Breast epithelium (tissue), 4 donors: ENCODE results near the gene SPRYD7. TPM values are rescaled to one million over a fixed set of nuclear protein-coding genes. Genes with fewer than 3 reads are reported as not detected.
"Not testable (repeated sequence)": the region's sequence is repeated elsewhere in the genome, so short reads cannot be mapped to it uniquely, and the experiment has no call there.

Experiments used
- DNase-seq, 2 donors: peaks; one replicate each; pipeline ENCODE4 v3.0.0-alpha.2; 2019; ENCODE audit warnings: low spot score in 2 of 2
- H3K27ac ChIP-seq, 2 donors: fragments of 200-600 bp; sonication (generic) in 1 of 2; one replicate each; pipeline ENCODE4 v1.5.1; 2016 to 2019; ENCODE audit warnings: mild to moderate bottlenecking in 1 of 2
- H3K27me3 ChIP-seq, 2 donors: fragments of 200-600 bp; sonication (generic) in 1 of 2; one replicate each; pipeline versions ENCODE4 v1.5.1 to v1.6.0; 2017 to 2019; ENCODE audit warnings: control low read depth in 1 of 2, mild to moderate bottlenecking in 1 of 2
- H3K36me3 ChIP-seq: fragments of 200-600 bp; one replicate; pipeline ENCODE4 v1.5.1; 2019
- H3K4me1 ChIP-seq, 2 donors: fragments of 200-600 bp; sonication (generic); one replicate each; pipeline ENCODE4 v1.5.1; 2016 to 2019; ENCODE audit warnings: control low read depth in 1 of 2
- H3K4me3 ChIP-seq, 3 donors: fragments of 200-600 bp; sonication (generic); 1 replicate in 2 of 3; 2 replicates in 1 of 3; pipeline ENCODE4 v1.5.1; 2016 to 2019; ENCODE audit warnings: mild to moderate bottlenecking in 3 of 3, moderate library complexity in 2 of 3
- H3K9me3 ChIP-seq, 2 donors: fragments of 200-600 bp; sonication (generic) in 1 of 2; one replicate each; pipeline ENCODE4 v1.5.1; 2016 to 2019; ENCODE audit warnings: control low read depth in 1 of 2
- POLR2A ChIP-seq: fragments of 450-650 bp; IDR thresholded peaks from one replicate; pipeline ENCODE4 v1.6.1; 2016; ENCODE audit warnings: antibody characterized with exemption, mild to moderate bottlenecking, moderate library complexity
- POLR2AphosphoS5 ChIP-seq, 3 donors: sonication (generic); formaldehyde crosslinking; IDR thresholded peaks; one replicate each; pipeline ENCODE4 v1.6.1; 2017; ENCODE audit warnings: antibody characterized with exemption in 3 of 3
- intact Hi-C: fragments of 100-400 bp; cut with DNase I; formaldehyde crosslinking; loops from one replicate; pipeline ENCODE4 v1.15.1; 2023; ENCODE audit warnings: low total_unique reads
- total RNA-seq, 3 donors: library from RNA; depleted of rRNA; stranded (reverse); fragments of >200 nt; gene quantifications; one replicate each; pipeline ENCODE4 v1.1.0, GENCODE V29; 2016
- TF ChIP-seq, protein P1 (sequence below), 3 donors: fragments of 450-650 bp; IDR thresholded peaks; one replicate each; pipeline ENCODE4 v1.5.1; 2016 to 2017; ENCODE audit warnings: antibody characterized with exemption in 3 of 3, mild to moderate bottlenecking in 3 of 3, moderate library complexity in 3 of 3

Gene SPRYD7
- total RNA-seq, 3 donors from 2014 or later = 3.0 to 6.1 (median 3.9) TPM

DNA sequence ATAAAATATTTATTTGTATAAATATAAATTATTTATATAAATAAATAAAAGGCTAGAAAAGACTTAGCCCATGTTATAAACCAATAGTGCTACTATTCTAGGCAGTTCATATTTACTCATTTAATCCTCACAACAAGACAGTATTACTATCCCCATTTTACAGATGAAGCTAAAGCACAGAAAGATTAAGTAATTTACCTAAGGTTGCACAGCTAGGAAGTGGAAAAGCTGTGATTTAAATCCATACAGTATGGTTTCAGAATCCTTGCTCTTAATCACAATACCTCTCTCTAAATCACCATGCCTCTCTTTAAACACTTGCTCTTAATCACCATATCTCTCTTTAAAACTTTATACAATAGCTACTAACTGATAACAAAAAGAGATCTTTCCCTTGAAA lies 13.8 kb downstream of the SPRYD7 start:
- Histone ChIP-seq H3K27me3 (no peaks in the 10 kb centered on the region), H3K4me3 (no peak overlapping the region), H3K36me3 (peaks cover 6% of the 10 kb centered on the region), H3K9me3 (no peaks in the 10 kb centered on the region), H3K27ac (no peak overlapping the region), H3K4me1 (no peaks in the 10 kb centered on the region)
- TF ChIP-seq, protein P1, sequence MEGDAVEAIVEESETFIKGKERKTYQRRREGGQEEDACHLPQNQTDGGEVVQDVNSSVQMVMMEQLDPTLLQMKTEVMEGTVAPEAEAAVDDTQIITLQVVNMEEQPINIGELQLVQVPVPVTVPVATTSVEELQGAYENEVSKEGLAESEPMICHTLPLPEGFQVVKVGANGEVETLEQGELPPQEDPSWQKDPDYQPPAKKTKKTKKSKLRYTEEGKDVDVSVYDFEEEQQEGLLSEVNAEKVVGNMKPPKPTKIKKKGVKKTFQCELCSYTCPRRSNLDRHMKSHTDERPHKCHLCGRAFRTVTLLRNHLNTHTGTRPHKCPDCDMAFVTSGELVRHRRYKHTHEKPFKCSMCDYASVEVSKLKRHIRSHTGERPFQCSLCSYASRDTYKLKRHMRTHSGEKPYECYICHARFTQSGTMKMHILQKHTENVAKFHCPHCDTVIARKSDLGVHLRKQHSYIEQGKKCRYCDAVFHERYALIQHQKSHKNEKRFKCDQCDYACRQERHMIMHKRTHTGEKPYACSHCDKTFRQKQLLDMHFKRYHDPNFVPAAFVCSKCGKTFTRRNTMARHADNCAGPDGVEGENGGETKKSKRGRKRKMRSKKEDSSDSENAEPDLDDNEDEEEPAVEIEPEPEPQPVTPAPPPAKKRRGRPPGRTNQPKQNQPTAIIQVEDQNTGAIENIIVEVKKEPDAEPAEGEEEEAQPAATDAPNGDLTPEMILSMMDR (IDR thresholded peaks at IDR 0.05) = no peak
- TF ChIP-seq POLR2A (no peak), POLR2AphosphoS5 (IDR thresholded peaks at IDR 0.05) (no peak)
- intact Hi-C loops = no loop called here
- DNase-seq = no peak

DNA sequence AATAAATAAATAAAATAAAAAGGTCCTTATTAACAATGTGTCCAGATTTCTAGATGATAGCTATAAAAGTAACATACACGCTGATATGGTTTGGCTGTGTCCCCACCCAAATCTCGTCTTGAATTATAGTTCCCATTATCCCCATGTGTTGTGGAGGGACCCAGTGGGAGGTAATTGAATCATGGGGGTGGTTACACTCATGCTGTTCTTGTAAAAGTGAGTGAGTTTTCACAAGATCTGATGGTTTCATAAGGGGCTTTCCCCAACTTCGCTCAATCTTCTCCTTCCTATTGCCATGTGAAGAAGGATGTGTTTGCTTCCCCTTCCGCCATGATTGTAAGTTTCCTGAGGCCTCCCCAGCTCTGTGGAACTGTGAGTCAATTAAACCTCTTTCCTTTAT lies 15.2 kb downstream of the SPRYD7 start:
- DNase-seq, H3K36me3 ChIP-seq, H3K27ac ChIP-seq, H3K4me1 ChIP-seq, intact Hi-C loops, H3K27me3 ChIP-seq, H3K4me3 ChIP-seq, H3K9me3 ChIP-seq: not testable (repeated sequence)

DNA sequence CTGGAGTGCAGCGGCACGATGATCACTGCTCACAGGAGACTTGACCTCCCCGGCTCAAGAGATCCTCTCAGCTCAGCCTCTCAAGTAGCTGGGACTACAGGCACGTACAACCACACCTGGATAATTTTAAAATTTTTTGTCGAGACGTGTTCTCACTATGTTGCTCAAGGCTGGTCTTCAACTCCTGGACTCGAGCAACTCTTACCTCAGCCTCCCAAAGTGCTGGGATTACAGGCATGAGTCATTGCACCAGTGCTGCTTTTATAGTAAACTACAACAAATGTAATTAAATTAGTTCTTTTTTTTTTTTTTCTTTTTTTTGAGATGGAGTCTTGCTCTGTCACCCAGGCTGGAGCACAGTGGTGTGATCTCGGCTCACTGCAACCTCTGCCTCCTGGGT lies 18.0 kb downstream of the SPRYD7 start:
- intact Hi-C loops, DNase-seq, H3K9me3 ChIP-seq, H3K27ac ChIP-seq, H3K27me3 ChIP-seq, H3K36me3 ChIP-seq, H3K4me1 ChIP-seq, H3K4me3 ChIP-seq: not testable (repeated sequence)

DNA sequence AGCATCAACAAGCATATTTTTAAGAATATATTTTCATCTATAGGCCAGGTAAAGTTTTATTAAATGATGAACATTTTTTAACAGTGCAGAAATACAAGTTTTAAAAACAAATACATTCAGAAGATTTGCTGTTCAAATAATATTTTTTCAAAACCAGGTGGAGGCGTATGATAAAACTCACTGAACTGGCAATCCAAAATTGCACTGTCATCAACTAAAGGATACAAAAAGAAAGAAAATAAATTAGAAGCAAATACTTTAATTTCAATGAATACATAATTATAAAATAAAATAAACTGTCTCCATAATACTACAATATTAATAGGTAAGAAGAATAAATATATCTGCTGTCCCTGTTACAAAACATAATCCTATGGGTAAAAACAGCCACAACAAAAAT lies 21.2 kb downstream of the SPRYD7 start:
- intact Hi-C loops = no loop called here
- no peak for TF ChIP-seq POLR2AphosphoS5 (IDR thresholded peaks at IDR 0.05)
- TF ChIP-seq, protein P1 (IDR thresholded peaks at IDR 0.05) = no peak
- TF ChIP-seq POLR2A = no peak
- H3K27me3 ChIP-seq = no peaks in the 10 kb centered on the region
- no peaks in the 10 kb centered on the region for H3K9me3 ChIP-seq
- H3K27ac ChIP-seq = no peak overlapping the region
- no peak overlapping the region for H3K4me3 ChIP-seq
- H3K4me1 ChIP-seq = no peaks in the 10 kb centered on the region
- no peak for DNase-seq
- H3K36me3 ChIP-seq = peaks cover 3% of the 10 kb centered on the region

DNA sequence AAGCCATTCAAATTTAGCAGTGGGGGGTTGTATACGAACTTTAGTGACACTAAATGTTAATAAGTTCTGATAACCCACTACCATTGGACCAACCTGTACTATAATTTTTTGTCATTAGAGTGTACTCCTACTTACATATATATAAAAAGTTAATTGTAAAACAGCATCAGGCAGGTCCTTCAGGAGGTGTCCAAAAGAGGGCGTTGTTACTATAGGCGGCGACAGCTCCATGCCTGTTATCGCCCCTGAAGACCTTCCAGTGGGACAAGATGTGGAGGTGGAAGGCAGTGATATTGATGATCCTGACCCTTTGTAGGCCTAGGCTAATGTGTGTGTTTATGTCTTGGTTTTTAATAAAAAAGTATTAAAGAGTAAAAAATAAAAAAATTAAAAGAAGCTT lies 27.5 kb downstream of the SPRYD7 start:
- TF ChIP-seq POLR2AphosphoS5 (IDR thresholded peaks at IDR 0.05) (no peak), POLR2A (no peak)
- TF ChIP-seq, protein P1 (IDR thresholded peaks at IDR 0.05) = no peak
- intact Hi-C loops = loop anchor here (5.0 kb wide), 1 partner anchor 981 kb away; no protein-coding TSS in a partner anchor
- DNase-seq = no peak

DNA sequence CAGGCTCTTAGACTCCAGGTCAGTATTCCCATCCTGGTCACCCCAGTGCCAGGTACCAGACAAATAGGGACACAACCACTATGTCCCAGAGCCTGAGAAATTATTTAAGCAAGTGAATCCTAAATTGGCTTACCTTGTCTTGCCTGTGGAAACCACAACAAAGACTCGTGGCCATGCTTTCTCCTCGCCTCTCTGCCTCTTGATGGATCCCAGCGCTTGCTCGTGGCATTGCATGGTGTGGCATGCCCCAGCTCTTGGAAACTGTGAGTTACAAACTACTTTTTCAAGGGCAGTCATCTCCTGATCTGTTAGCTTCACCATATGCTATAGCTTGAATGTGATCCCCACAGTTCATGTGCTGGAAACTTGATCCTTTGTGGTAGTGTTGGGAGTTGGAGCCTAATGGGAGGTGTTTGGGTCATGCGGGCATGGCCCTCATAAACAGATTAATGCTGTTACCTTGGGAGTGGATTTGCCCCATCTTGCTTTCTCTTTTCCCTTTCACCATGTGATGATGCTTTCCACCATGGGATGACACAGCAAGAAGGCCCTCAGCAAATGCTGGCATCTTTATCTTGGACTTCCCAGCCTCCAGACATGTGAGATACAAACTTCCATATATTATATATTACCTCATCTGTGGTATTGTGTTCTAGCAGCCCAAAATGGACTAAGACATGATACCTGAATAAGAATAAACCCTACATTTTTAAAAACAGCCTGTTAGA lies 31.2 kb downstream of the SPRYD7 start:
- no peak for DNase-seq
- H3K27me3 ChIP-seq = no peaks in the 10 kb centered on the region
- no peaks in the 10 kb centered on the region for H3K9me3 ChIP-seq
- H3K27ac ChIP-seq = no peak overlapping the region
- intact Hi-C loops = loop anchor here (5.0 kb wide), 1 partner anchor 978 kb away; no protein-coding TSS in a partner anchor
- H3K36me3 ChIP-seq = no peaks in the 10 kb centered on the region
- TF ChIP-seq POLR2AphosphoS5 (IDR thresholded peaks at IDR 0.05) = no peak
- no peak for TF ChIP-seq POLR2A
- TF ChIP-seq, protein P1 (IDR thresholded peaks at IDR 0.05) = no peak
- H3K4me1 ChIP-seq = no peaks in the 10 kb centered on the region
- no peak overlapping the region for H3K4me3 ChIP-seq

More for the DNA sequence above, 27.5 kb downstream of the SPRYD7 start:
- no peaks in the 10 kb centered on the region for H3K4me1 ChIP-seq
- no peaks in the 10 kb centered on the region for H3K27me3 ChIP-seq
- no peak overlapping the region for H3K4me3 ChIP-seq
- no peaks in the 10 kb centered on the region for H3K9me3 ChIP-seq
- no peaks in the 10 kb centered on the region for H3K36me3 ChIP-seq
- H3K27ac ChIP-seq = no peak overlapping the region
